Measurements from ENCODE around the gene APOB.

Gene APOB

DNA sequence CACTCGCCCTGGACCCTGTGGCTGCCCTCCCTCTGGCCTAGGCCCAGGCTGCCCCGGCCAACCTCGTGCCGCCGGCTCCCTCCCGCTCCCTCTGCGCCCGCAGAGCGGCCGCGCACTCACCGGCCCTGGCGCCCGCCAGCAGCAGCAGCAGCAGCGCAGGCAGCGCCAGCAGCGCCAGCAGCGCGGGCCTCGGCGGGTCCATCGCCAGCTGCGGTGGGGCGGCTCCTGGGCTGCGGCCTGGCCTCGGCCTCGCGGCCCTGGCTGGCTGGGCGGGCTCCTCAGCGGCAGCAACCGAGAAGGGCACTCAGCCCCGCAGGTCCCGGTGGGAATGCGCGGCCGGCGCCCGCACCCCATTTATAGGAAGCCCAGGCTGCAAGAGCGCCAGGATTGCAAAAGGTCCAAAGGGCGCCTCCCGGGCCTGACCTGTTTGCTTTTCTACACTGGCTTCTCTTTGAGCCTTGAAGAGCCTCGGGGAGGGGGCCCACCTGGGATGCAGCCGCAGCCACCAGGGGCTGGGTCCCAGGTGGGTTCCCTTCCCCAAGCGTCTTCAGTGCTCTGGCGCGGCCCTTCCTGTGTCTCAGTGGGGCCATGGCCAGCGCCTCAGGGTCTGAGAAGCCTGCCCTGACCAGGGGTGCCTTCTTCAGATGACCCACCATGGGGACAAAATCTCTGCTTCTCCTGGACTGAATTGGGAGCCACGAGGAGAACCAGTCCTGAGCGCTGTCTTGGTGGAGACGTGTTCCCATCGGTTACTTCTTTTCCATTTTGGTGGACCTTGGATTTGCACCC is at the start of gene APOB:
APOB (minus strand) TSS at position 330 of the 789 bp plus-strand sequence; CDS start at position 202, 128 bp downstream.
- no peak for DNase-seq (ENCODE audit: low read depth in 2 of 2, low spot score in 1 of 2)

- DNase-seq (ENCODE audit: low read depth in 2 of 2, low spot score in 1 of 2), result no peak
These were observed 48.5 kb upstream of the APOB start for GRCh38 chr2:21092308-21092869.

DNA sequence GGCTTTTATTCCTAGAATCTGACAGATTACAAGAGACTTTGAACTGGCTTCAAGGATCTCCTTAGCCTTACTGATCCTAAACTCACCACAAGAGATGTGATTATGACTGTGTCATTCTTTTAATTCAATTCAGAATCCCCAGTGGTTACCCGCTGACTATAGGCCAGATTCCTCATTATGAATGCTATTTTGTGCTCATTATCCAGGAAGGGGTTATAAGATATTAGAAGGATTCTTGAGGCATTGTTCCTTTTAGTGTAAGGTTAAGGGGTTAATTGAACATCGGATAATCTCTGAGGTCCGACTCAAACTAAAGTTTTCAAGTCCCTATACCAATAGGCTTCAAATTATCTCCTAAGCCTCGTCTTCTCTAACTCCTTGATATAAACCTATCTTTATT is 40.5 kb upstream of the APOB start:
- DNase-seq (ENCODE audit: low read depth in 2 of 2, low spot score in 1 of 2), result no peak

DNA sequence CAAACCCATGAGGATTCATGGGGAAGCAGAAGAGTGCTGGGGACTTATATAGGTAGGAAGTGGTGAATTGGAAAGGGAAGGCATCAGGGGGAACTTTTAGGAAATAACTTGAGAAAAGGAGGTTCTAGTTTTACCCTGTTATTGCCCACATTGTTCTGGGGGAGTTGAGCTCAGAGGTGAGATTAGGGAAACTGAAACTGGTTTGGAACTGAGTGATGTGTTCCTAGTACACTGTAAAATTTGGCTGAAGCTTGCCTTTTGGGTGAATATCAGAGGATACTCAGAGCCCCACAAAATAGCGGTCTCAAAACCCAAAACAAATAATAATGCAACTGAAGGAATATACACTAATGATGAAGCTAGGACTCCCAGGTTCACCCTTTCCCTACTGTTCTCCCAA is 39.6 kb upstream of the APOB start:
- no peak for DNase-seq (ENCODE audit: low read depth in 2 of 2, low spot score in 1 of 2)

- DNase-seq (ENCODE audit: low read depth in 2 of 2, low spot score in 1 of 2), result no peak
These were observed 34.4 kb upstream of the APOB start for GRCh38 chr2:21078296-21078695.

DNA sequence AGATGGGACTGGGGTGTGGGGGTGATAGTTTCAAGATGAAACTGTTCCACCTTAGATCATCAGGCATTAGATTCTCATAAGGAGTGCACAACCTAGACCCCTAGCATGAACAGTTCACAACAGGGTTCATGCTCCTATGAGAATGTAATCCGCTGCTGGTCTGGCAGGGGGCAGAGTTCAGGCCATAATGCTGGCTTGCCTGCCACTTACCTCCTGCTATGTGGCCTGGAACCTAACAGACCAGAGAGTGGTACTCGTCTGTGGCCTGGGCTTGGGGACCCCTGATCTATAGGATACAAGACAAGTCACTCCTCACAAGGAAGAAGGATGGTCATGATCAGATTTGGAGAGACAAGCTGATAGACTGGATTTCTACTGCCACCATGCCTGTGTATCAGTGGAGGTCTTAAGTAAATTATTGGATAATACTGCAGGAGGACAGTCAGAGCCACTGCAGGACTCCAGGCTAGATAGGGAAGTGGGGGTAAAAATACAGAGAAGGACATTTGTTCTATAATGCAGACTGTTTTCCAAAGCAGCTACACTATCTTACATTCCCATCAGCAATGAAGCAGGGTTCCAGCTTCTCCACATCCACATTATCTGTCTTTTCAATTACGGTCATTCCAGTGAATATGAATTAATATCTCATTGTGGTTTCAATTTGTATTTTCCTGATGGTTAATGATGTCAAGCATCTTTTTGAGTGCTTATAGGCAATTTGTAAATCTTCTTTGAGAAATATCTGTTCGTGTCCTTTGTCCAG is 28.8 kb upstream of the APOB start:
- no peak for DNase-seq (ENCODE audit: low read depth in 2 of 2, low spot score in 1 of 2)

DNA sequence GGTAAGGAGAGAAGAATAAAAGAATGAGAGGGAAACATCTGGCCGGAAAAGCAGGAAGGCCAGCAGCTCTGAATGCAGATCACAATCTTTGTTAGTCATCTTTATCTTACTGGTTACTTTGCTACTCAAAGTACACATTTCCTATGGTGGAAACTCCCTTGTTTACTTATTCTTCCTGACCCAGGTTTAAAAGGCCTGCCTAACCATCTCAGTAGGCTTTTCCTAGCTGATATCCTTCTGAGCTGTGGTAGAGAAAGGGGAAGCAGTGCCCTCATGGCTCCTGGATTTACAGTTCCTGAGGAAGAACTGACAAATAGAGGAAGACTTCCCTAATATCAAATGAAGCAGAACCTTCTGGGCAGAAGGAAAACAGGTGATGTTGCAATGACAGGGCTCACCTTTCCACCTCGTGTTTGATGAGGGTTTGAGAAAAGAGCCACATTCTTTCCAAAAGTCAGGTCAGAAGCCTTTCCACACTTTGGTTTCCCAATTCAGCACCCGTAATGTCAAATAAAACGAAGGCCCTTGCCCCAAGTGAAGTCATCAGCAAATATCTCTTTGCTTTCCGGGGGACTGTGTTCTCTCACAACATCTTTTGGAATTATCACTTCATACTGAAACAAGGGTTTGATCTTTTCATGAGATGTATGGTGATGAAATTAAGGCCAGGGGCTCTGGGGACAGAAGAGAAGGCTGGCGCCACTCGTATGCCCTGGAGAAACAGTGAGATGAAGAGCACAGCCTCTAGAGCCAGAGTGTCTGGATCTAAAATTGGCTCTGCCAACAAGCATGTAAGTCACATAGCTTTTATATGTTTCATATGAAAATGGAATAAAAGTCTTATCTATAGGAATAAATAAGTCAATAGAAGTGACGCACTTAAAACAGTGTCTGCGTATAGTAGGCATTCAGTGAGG is 26.7 kb upstream of the APOB start:
- DNase-seq (ENCODE audit: low read depth in 2 of 2, low spot score in 1 of 2), result no peak

- DNase-seq (ENCODE audit: low read depth in 2 of 2, low spot score in 1 of 2), result no peak
These were observed 26.0 kb upstream of the APOB start for GRCh38 chr2:21069746-21070340.

DNA sequence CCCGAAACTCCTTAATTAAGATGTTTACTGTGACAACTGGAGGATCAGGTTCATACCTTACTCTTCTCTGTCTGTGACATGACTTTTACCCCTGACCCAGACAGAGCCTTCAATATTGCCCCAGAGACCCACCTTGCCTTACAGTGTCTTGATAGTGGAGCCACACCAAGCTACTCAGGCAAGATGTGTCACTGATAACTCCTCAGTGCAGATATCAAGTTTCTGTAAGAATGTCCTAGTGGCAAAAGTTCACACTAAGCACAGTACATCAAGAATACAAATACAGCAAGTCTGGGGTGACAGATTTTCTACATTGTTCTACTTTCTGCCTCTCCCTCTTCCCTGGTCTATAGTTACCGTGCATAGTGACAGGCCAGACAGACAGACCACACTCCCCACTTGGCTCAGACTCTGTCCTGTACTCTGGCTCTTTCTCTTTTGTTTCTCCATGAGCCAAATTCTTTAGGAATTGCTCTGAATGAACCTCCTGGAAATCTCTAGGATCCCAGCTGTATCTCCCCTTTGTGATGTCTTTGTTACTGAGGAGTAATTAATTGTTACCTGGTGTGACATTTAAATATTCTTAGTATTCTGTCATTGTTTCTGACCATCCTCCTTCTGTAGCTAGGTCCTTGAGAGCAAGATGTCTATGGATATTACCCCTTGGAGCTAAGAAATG is 24.1 kb upstream of the APOB start:
- no peak for DNase-seq (ENCODE audit: low read depth in 2 of 2, low spot score in 1 of 2)

- no peak for DNase-seq (ENCODE audit: low read depth in 2 of 2, low spot score in 1 of 2)
These were observed 23.3 kb upstream of the APOB start for GRCh38 chr2:21067125-21067524.

DNA sequence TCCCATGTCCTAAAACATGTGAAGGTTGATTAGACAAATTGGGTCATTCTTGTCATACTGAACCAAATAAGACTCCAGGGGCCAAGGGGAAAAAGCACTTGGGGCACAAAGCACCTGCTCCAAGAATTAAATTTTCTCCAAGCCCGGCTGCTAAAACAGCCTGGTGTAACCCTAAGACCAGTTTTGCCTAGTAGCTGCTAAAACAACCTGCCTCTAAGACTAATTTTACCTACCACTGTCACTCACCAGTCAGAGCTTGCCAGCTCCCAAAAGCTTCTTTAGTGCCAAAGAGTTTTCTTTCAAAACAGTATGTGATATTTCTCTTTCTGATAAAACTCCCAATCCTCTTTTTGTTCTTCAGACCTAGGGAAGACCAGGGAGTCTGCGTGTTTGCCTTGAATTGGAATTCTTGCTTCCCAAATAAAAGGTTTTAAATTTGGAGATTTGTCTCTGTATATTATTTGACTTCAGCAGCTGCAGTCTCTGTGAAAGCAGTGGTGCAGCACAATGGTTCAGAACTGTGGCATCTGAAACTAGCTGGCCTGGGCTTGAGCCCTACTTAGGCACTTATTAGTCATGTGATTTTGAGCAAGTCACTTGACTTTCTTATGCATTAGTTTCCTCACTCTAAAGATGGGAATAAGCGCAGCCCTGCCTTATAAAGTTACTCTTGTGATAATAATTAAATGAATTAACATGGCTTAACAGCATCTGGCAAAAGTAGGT is 16.2 kb upstream of the APOB start:
- no peak for DNase-seq (ENCODE audit: low read depth in 2 of 2, low spot score in 1 of 2)

- DNase-seq (ENCODE audit: low read depth in 2 of 2, low spot score in 1 of 2), result no peak
These were observed 13.2 kb upstream of the APOB start for GRCh38 chr2:21057097-21057496.

DNA sequence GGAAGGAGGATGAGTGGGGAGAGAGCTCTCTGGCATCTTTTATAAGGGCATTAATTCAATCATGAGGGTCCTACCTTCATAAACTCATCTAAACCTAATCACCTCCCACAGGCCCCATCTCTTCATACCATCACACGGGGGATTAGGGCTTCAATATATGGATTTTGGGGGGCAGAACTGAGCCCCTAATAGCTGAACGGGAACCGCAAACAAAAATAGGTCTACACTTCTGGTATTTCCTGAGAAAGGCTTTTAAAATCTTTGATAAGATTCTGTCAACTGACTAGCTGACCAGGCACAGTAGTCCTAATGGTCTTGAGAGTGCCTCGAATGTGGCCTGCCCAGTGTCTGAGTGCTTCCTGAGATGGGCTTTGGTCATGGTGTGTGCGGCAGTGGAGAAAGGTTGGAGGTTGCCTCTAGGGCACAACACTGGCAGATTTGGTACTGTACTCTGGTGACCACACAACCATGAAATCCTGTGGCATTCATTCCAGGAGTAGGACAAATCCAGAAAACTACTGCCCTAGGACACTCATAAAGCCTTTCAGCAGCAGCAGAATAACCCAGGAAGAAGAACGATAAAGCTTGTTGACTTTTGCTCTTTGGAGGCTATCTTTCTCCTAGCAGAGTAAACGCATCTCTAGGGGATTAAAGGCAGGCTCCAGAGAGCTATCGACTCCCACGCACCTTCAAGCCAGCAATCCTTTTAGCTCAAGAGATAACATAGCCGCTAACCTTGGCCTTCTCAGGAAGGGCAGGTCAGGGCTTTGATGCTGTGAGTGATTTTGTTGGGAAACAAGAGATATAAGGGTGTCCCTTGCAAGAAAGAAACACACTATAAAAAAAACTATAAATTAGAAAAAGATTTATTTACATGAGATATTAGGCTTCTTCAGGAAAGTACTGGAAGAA is 12.3 kb upstream of the APOB start:
- DNase-seq (ENCODE audit: low read depth in 2 of 2, low spot score in 1 of 2), result no peak

DNA sequence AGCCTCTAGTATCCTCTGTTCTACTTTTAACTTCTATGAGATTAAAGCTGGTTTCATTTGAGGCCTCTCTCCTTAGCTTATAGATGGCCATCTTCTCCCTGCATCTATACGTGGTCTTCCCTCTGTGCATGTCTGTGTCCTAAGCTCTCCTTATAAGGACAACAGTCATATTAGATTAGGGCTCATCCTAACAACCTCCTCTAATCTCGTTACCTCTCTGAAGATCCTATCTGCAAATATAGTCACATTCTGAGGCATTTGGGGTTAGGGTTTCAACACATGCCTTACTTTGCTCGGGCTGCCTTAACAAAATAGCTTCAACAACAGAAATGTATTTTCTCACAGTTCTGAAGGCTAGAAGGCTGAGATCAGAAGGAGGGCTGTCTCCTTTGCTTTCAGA is 11.6 kb upstream of the APOB start:
- DNase-seq (ENCODE audit: low read depth in 2 of 2, low spot score in 1 of 2), result no peak

DNA sequence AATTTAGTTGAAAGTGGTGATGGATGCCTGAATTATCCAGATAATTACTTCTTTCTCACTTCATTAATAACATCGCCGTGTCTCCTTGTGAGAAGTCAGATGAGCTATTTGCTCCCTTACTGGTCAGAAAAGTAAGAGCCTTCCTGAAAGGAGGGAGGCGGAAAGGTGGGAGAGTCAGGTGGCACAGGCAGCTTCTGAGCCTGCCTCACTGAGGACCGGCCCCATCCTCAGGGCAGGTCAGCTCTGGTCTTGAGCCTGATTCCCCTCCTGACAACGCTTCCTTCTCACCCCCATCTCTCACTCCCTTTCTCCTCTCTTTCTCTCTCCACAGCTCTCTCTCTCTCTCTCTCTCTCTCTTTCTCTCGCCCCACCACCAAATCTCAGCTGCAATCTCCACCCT is 10.1 kb upstream of the APOB start:
- DNase-seq (ENCODE audit: low read depth in 2 of 2, low spot score in 1 of 2), result no peak

DNA sequence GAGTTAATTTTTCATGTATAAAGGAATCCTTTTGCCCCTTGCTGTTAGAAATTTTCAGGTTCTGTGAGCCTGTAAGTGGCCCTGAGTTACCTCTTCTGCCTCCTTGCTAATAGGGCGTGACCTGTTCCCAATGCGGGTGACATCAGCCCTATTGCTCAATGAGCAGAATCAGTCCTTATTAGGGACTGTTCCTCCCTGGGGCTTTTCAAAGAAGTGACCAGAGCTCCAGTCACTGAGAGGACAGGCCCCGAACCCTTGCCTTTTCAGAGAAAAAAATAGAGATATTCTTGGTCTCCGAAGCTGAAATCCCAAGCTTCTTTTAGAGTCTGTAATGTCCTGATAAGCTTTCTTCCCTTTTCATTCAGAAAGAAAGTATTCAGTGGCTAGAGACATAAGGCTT is 8.2 kb upstream of the APOB start:
- no peak for DNase-seq (ENCODE audit: low read depth in 2 of 2, low spot score in 1 of 2)

DNA sequence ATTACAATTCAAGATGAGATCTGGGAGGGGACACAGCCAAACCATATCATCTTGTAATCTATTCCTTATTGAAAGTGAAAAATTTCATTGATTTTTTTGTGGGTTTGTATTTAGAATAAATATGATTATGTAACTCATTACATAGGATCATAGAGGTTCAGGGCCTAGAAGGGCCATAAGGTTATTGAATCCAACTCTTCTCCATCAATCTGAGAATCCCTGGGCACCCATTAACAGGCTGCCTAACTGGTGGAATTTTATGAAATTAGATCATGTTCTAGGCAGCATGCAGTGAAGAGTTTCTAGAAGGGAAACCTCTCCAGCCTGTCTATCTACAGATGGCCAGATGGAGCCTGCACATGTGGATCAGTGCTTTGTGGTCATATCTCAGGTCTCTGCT is 6.3 kb upstream of the APOB start:
- DNase-seq (ENCODE audit: low read depth in 2 of 2, low spot score in 1 of 2), result no peak

DNA sequence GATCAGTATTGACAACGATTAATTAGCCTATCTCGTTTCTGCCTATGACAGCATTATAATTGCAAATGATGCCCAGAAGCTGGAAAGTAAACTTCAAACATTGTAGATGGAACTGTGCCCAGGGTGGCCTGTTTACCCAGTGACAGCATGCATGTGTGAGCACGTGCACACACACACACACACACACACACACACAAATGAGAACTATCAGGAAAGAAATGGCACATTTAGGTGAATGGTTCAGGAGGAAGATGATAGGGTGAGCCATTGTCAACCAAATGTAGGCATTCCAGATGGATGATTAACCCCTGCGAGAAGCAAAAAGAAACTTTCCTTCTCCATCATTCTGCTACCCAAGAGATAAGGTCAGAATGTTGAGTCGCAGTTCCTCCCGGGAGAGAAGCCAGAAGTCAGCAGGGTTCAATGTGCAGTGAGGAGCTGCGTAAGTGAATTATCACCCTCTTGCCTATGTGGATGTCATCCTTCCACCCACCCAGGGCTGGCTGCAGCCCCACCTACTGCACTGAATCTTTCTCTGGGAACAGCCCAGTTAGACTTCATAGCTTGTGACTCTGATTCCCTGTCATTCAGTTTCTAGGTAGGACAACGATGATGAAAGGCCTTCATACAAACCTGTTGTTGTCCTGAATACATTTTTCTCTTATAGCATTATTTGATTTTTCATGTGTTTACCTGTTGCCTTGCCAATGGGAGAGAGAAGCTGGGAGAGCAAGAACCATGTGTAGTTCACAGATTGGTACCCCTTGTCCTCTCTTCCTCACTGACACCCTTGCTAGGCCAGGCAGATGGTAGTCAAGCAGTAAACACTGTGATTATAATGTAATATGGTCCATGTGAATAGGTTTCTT is 3.5 kb upstream of the APOB start:
- DNase-seq (ENCODE audit: low read depth in 2 of 2, low spot score in 1 of 2), result no peak

All from stimulated activated CD8-positive, alpha-beta memory T cell treated with anti-CD3 and anti-CD28 coated beads, Interleukin-4, amount 100 ng/mL, for 1 hour (primary cell).